B cell (primary cell): ENCODE results near the gene GUCA2B. TPM values are rescaled to one million over a fixed set of nuclear protein-coding genes. Genes with fewer than 3 reads are reported as not detected.

Experiments
- ATAC-seq: fragments of 200-7000 bp; cut with Tn5 transposase; one replicate; pipeline ENCODE4 v1.10.0; 2021; ENCODE audit warnings: low read depth, mild to moderate bottlenecking, moderate number of reproducible peaks, moderate library complexity
- CTCF ChIA-PET: fragments of 350-600 bp; sonication (Branson Sonifier 250); formaldehyde crosslinking; loops from one replicate; lab custom pipeline; 2021; ENCODE audit warnings: antibody characterized with exemption, inconsistent platforms; lab: Charles Lee
- POLR2A ChIA-PET: fragments of 350-600 bp; sonication (Branson Sonifier 250); formaldehyde crosslinking; loops from one replicate; lab custom pipeline; 2021; ENCODE audit warnings: antibody characterized with exemption; lab: Charles Lee
- DNase-seq: peaks from one replicate; pipeline ENCODE4 v3.0.0; 2013
- H2AFZ ChIP-seq: 2 replicates; pipeline ENCODE4 v1.6.1; 2012; ENCODE audit warnings: mild to moderate bottlenecking, low read depth, low read length; ENCODE audit not compliant: insufficient read depth, poor library complexity, severe bottlenecking
- H3K27ac ChIP-seq, 2 donors: 1 replicate in 1 of 2; 2 replicates in 1 of 2; pipeline ENCODE4 v1.5.1; 2012 to 2013; ENCODE audit warnings: low read length in 2 of 2, mild to moderate bottlenecking in 2 of 2, moderate library complexity in 1 of 2
- H3K27me3 ChIP-seq, 4 experiments: fragments of 200-600 bp in 1 of 4; sonication (generic) in 1 of 4; replicated peaks in 1 of 4; 1 replicate in 2 of 4; 2 replicates in 2 of 4; pipeline versions ENCODE4 v1.6.1 to v1.7.0; 2013 to 2016; ENCODE audit warnings: low read length in 3 of 4, mild to moderate bottlenecking in 2 of 4, mixed read lengths in 1 of 4, moderate library complexity in 1 of 4; ENCODE audit not compliant: insufficient read depth in 4 of 4, control insufficient read depth in 3 of 4; ENCODE audit errors: control extremely low read depth in 1 of 4
- H3K36me3 ChIP-seq, 2 experiments: replicated peaks in 1 of 2; 1 replicate in 1 of 2; 2 replicates in 1 of 2; pipeline versions ENCODE4 v1.6.1 to v1.7.1; 2013; ENCODE audit warnings: low read length in 1 of 2; ENCODE audit not compliant: insufficient read depth in 2 of 2, control insufficient read depth in 1 of 2; ENCODE audit errors: control extremely low read depth in 1 of 2, extremely low read depth in 1 of 2
- H3K4me1 ChIP-seq, 2 donors: fragments of 200-600 bp in 1 of 2; sonication (generic) in 1 of 2; 1 replicate in 1 of 2; 2 replicates in 1 of 2; pipeline versions ENCODE4 v1.5.1 to v1.6.1; 2013 to 2017; ENCODE audit warnings: low read length in 2 of 2; ENCODE audit not compliant: control insufficient read depth in 2 of 2, insufficient read depth in 2 of 2
- H3K4me2 ChIP-seq: replicated peaks from 2 replicates; pipeline ENCODE3; 2012; ENCODE audit warnings: mild to moderate bottlenecking, low read depth, low read length; ENCODE audit not compliant: poor library complexity, severe bottlenecking
- H3K4me3 ChIP-seq, 5 experiments: fragments of 200-600 bp in 1 of 5; sonication (generic) in 1 of 5; 1 replicate in 3 of 5; 2 replicates in 2 of 5; pipeline versions ENCODE4 v1.5.1 to v1.7.0; 2011 to 2016; ENCODE audit warnings: low read length in 4 of 5, mild to moderate bottlenecking in 4 of 5, low read depth in 2 of 5, control low read depth in 1 of 5, moderate library complexity in 1 of 5; ENCODE audit not compliant: insufficient read depth in 1 of 5; ENCODE audit errors: control extremely low read depth in 1 of 5, extremely low read depth in 1 of 5
- H3K79me2 ChIP-seq: fragments of 200-600 bp; sonication (generic); one replicate; pipeline ENCODE4 v1.6.0; 2016; ENCODE audit warnings: low read length; ENCODE audit not compliant: control insufficient read depth, insufficient read depth
- H3K9ac ChIP-seq: fragments of 200-600 bp; sonication (generic); 2 replicates; pipeline ENCODE4 v1.6.1; 2017; ENCODE audit warnings: mild to moderate bottlenecking, low read length, moderate library complexity
- H3K9me3 ChIP-seq, 3 donors: one replicate each; pipeline versions ENCODE4 v1.6.1 to v1.7.1; 2013; ENCODE audit warnings: low read length in 2 of 3; ENCODE audit not compliant: control insufficient read depth in 2 of 3, insufficient read depth in 1 of 3; ENCODE audit errors: control extremely low read depth in 1 of 3
- H4K20me1 ChIP-seq: 2 replicates; pipeline ENCODE4 v1.6.0; 2012; ENCODE audit warnings: mild to moderate bottlenecking, low read length; ENCODE audit not compliant: insufficient read depth, control insufficient read depth, poor library complexity, severe bottlenecking
- H3K27ac Mint-ChIP-seq: one replicate; pipeline ENCODE4 v1.8.0; 2021; ENCODE audit warnings: mixed read lengths
- H3K27me3 Mint-ChIP-seq: one replicate; pipeline ENCODE4 v1.8.0; 2021; ENCODE audit warnings: mixed read lengths
- H3K4me1 Mint-ChIP-seq: one replicate; pipeline ENCODE4 v1.8.0; 2021; ENCODE audit warnings: mixed read lengths
- H3K4me3 Mint-ChIP-seq: one replicate; pipeline ENCODE4 v1.8.0; 2021; ENCODE audit warnings: mixed read lengths
- H3K9me3 Mint-ChIP-seq: one replicate; pipeline ENCODE4 v1.8.0; 2022; ENCODE audit warnings: mixed read lengths; ENCODE audit not compliant: insufficient read depth
- EZH2 ChIP-seq: IDR thresholded peaks from 2 replicates; pipeline ENCODE4 v1.6.1; 2012; ENCODE audit warnings: borderline replicate concordance, low read depth, mild to moderate bottlenecking, moderate library complexity, low read length; ENCODE audit not compliant: insufficient read depth, poor library complexity, severe bottlenecking
- WGBS: methylation state at CpG from one replicate; pipeline ENCODE4 v1.1.5; 2013; ENCODE audit warnings: missing lambda C conversion rate; ENCODE audit not compliant: insufficient coverage; 5-methylcytosine and 5-hydroxymethylcytosine counted together
- intact Hi-C: fragments of 100-400 bp; cut with micrococcal nuclease; formaldehyde crosslinking; loops from one replicate; pipeline ENCODE4 v1.10.0; 2022
- polyA plus RNA-seq: library from polyadenylated mRNA; depleted of rRNA; stranded (reverse); fragments of >200 nt; gene quantifications from 2 replicates; pipeline ENCODE4 v1.2.3, GENCODE V29; 2012
- total RNA-seq, 2 donors: library from RNA; stranded (reverse); fragments of 120-200 nt in 1 of 2; gene quantifications; 1 replicate in 1 of 2; 2 replicates in 1 of 2; pipeline versions ENCODE4 v1.2.3 to v1.2.4, GENCODE V29; 2013 to 2022
- TF ChIP-seq, protein P1 (sequence below): fragments of 200-600 bp; IDR thresholded peaks from one replicate; pipeline ENCODE4 v1.8.0; 2022; ENCODE audit warnings: antibody characterized with exemption, mild to moderate bottlenecking

Gene GUCA2B
- total and polyA plus RNA-seq, 2 donors (not counting 1 experiment from before 2014, with no cell fraction given): not detected

DNA sequence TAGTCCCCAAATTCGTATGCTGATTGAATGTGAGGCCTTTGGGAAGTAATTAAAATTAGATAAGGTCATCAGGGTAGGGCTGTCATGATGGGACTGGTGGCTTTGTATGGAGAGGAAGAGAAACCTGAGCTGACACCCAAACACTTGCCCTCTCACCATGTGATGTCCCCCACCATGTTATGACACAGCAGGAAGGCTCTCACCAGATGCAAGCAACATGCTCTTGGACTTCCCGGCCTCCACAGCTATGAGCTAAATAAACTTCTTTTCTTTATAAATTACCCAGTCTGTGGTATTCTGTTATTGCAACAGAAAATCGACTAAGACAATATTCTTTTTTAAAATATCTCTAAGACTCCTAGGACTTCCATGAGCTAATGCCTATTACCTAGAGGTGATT lies 43.6 kb upstream of the GUCA2B start:
- no peak for ATAC-seq
- ChIA-PET POLR2A (no interaction called here), CTCF (interaction anchor here (1.5 kb wide), 1 partner anchor 64 kb away, joined by 3 read pairs; no protein-coding TSS in a partner anchor)
- no peaks in the 10 kb centered on the region for H4K20me1 ChIP-seq
- no peak overlapping the region for H3K4me3 ChIP-seq
- H3K9ac ChIP-seq: no peak overlapping the region
- Mint-ChIP-seq H3K27ac (no peak overlapping the region), H3K4me1 (no peaks in the 10 kb centered on the region), H3K27me3 (peaks cover 46% of the 10 kb centered on the region), H3K9me3 (no peaks in the 10 kb centered on the region), H3K4me3 (no peak overlapping the region)
- intact Hi-C loops: no loop called here
- H3K9me3 ChIP-seq: no peaks in the 10 kb centered on the region
- H3K79me2 ChIP-seq: no peaks in the 10 kb centered on the region
- H3K36me3 ChIP-seq: no peaks in the 10 kb centered on the region
- no peak for TF ChIP-seq EZH2
- TF ChIP-seq, protein P1, sequence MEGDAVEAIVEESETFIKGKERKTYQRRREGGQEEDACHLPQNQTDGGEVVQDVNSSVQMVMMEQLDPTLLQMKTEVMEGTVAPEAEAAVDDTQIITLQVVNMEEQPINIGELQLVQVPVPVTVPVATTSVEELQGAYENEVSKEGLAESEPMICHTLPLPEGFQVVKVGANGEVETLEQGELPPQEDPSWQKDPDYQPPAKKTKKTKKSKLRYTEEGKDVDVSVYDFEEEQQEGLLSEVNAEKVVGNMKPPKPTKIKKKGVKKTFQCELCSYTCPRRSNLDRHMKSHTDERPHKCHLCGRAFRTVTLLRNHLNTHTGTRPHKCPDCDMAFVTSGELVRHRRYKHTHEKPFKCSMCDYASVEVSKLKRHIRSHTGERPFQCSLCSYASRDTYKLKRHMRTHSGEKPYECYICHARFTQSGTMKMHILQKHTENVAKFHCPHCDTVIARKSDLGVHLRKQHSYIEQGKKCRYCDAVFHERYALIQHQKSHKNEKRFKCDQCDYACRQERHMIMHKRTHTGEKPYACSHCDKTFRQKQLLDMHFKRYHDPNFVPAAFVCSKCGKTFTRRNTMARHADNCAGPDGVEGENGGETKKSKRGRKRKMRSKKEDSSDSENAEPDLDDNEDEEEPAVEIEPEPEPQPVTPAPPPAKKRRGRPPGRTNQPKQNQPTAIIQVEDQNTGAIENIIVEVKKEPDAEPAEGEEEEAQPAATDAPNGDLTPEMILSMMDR: no peak
- no peak overlapping the region for H3K4me2 ChIP-seq
- no CpG with 5 or more reads among the region's 3 CpGs for WGBS
- H3K27ac ChIP-seq: no peak overlapping the region
- H3K4me1 ChIP-seq: no peaks in the 10 kb centered on the region
- DNase-seq: no peak
- H3K27me3 ChIP-seq: peaks cover 0 to 11% (median 1%) of the 10 kb centered on the region in 4 experiments
- no peak overlapping the region for H2AFZ ChIP-seq

GRCh38 chr1:42114229-42114628 lies 39.0 kb upstream of the GUCA2B start:
- no peaks in the 10 kb centered on the region for H3K4me1 Mint-ChIP-seq
- H3K4me2 ChIP-seq: no peak overlapping the region
- no peaks in the 10 kb centered on the region for H3K4me1 ChIP-seq
- H3K36me3 ChIP-seq: no peaks in the 10 kb centered on the region
- H3K9me3 ChIP-seq: no peaks in the 10 kb centered on the region
- no peak overlapping the region for H3K27ac Mint-ChIP-seq
- no peak overlapping the region for H3K9ac ChIP-seq
- TF ChIP-seq, protein P1: no peak
- TF ChIP-seq EZH2: no peak
- H3K4me3 ChIP-seq: no peak overlapping the region
- peaks cover 0 to 11% (median 1%) of the 10 kb centered on the region in 4 experiments for H3K27me3 ChIP-seq
- no peaks in the 10 kb centered on the region for H3K79me2 ChIP-seq
- H3K27me3 Mint-ChIP-seq: peaks cover 52% of the 10 kb centered on the region
- intact Hi-C loops: no loop called here
- H3K27ac ChIP-seq: no peak overlapping the region
- WGBS: 92% methylated on average over 3 of the region's 5 CpGs
- H3K4me3 Mint-ChIP-seq: no peak overlapping the region
- ATAC-seq (no peak), DNase-seq (no peak)
- CTCF ChIA-PET: no interaction called here
- POLR2A ChIA-PET: no interaction called here
- H2AFZ ChIP-seq: no peak overlapping the region
- H4K20me1 ChIP-seq: no peaks in the 10 kb centered on the region
- no peaks in the 10 kb centered on the region for H3K9me3 Mint-ChIP-seq
